H9 (cell line): ENCODE data around the gene ITPR3. TPM values are rescaled to one million over a fixed set of nuclear protein-coding genes. Genes with fewer than 3 reads are reported as not detected.

Source experiments
- DNase-seq: peaks from one replicate; pipeline ENCODE4 v3.0.0-alpha.2; 2017
- H2AFZ ChIP-seq: one replicate; pipeline ENCODE4 v1.6.1; 2013; ENCODE audit warnings: mild to moderate bottlenecking, low read length, control low read depth, moderate library complexity
- H2AK5ac ChIP-seq: 2 replicates; pipeline ENCODE4 v1.6.1; 2013; ENCODE audit warnings: low read length, control low read depth, mixed read lengths; ENCODE audit not compliant: insufficient read length
- H2BK120ac ChIP-seq: one replicate; pipeline ENCODE4 v1.6.1; 2013; ENCODE audit warnings: low read depth, mild to moderate bottlenecking, low read length, control low read depth, inconsistent platforms; ENCODE audit not compliant: poor library complexity, severe bottlenecking
- H2BK12ac ChIP-seq: 2 replicates; pipeline ENCODE4 v1.6.1; 2013; ENCODE audit warnings: low read length, control low read depth, mixed read lengths, low read depth; ENCODE audit not compliant: insufficient read length
- H2BK15ac ChIP-seq: 2 replicates; pipeline ENCODE4 v1.6.1; 2013; ENCODE audit warnings: low read depth, low read length, control low read depth
- H2BK20ac ChIP-seq: one replicate; pipeline ENCODE4 v1.6.1; 2013; ENCODE audit warnings: low read depth, mild to moderate bottlenecking, low read length, control low read depth, inconsistent platforms; ENCODE audit not compliant: poor library complexity, severe bottlenecking
- H2BK5ac ChIP-seq: 2 replicates; pipeline ENCODE4 v1.6.1; 2013; ENCODE audit warnings: low read length, control low read depth, mixed read lengths; ENCODE audit not compliant: insufficient read length
- H3K14ac ChIP-seq: 2 replicates; pipeline ENCODE4 v1.6.1; 2013; ENCODE audit warnings: low read length, control low read depth; ENCODE audit not compliant: insufficient read depth
- H3K18ac ChIP-seq: 2 replicates; pipeline ENCODE4 v1.6.1; 2013; ENCODE audit warnings: low read depth, mild to moderate bottlenecking, mixed read lengths, low read length, control low read depth; ENCODE audit not compliant: insufficient read length
- H3K23ac ChIP-seq: 2 replicates; pipeline ENCODE4 v1.6.1; 2013; ENCODE audit warnings: low read length, control low read depth, mixed read lengths, low read depth; ENCODE audit not compliant: insufficient read length
- H3K23me2 ChIP-seq: 2 replicates; pipeline ENCODE4 v1.6.1; 2013; ENCODE audit warnings: low read depth, mild to moderate bottlenecking, mixed read lengths, low read length, control low read depth; ENCODE audit not compliant: insufficient read length, poor library complexity, severe bottlenecking
- H3K27ac ChIP-seq: 2 replicates; pipeline ENCODE4 v1.5.1; 2013; ENCODE audit warnings: low read length, control low read depth, mixed read lengths, low read depth; ENCODE audit not compliant: insufficient read length
- H3K27me3 ChIP-seq: 2 replicates; pipeline ENCODE4 v1.6.1; 2013; ENCODE audit warnings: low read length, control low read depth, inconsistent platforms; ENCODE audit not compliant: insufficient read depth
- H3K4ac ChIP-seq: 2 replicates; pipeline ENCODE4 v1.6.1; 2013; ENCODE audit warnings: low read depth, mild to moderate bottlenecking, control low read depth, inconsistent platforms, low read length, moderate library complexity
- H3K4me1 ChIP-seq: 2 replicates; pipeline ENCODE4 v1.6.1; 2013; ENCODE audit warnings: low read length, control low read depth, inconsistent platforms; ENCODE audit not compliant: insufficient read depth
- H3K4me2 ChIP-seq: 2 replicates; pipeline ENCODE4 v1.6.1; 2013; ENCODE audit warnings: low read length, control low read depth, mixed read lengths; ENCODE audit not compliant: insufficient read length, insufficient read depth
- H3K56ac ChIP-seq: 2 replicates; pipeline ENCODE4 v1.6.1; 2013; ENCODE audit warnings: low read depth, mild to moderate bottlenecking, mixed read lengths, low read length, control low read depth; ENCODE audit not compliant: insufficient read length
- H3K79me1 ChIP-seq: 2 replicates; pipeline ENCODE4 v1.6.1; 2013; ENCODE audit warnings: low read depth, mild to moderate bottlenecking, moderate library complexity, low read length, control low read depth, inconsistent platforms; ENCODE audit not compliant: insufficient read depth, poor library complexity, severe bottlenecking
- H3K79me2 ChIP-seq: 2 replicates; pipeline ENCODE4 v1.6.1; 2013; ENCODE audit warnings: low read length, control low read depth, inconsistent platforms; ENCODE audit not compliant: insufficient read depth
- H3K9ac ChIP-seq: 2 replicates; pipeline ENCODE4 v1.6.1; 2013; ENCODE audit warnings: low read length, control low read depth, mixed read lengths; ENCODE audit not compliant: insufficient read length; ENCODE audit errors: extremely low read depth
- H3K9me3 ChIP-seq: one replicate; pipeline ENCODE4 v1.6.1; 2013; ENCODE audit warnings: low read depth, low read length, inconsistent platforms; ENCODE audit not compliant: control insufficient read depth
- H3T11ph ChIP-seq: one replicate; pipeline ENCODE4 v1.6.1; 2013; ENCODE audit warnings: mild to moderate bottlenecking, low read length, control low read depth, inconsistent platforms
- H4K20me1 ChIP-seq: one replicate; pipeline ENCODE4 v1.6.1; 2013; ENCODE audit not compliant: control insufficient read depth, insufficient read length, insufficient read depth
- H4K5ac ChIP-seq: 2 replicates; pipeline ENCODE4 v1.6.1; 2013; ENCODE audit warnings: low read depth, mild to moderate bottlenecking, mixed read lengths, low read length, control low read depth; ENCODE audit not compliant: insufficient read length
- H4K8ac ChIP-seq: replicated peaks from 2 replicates; pipeline ENCODE4 v1.6.1; 2013; ENCODE audit warnings: low read length, control low read depth, mixed read lengths, low read depth; ENCODE audit not compliant: insufficient read length
- H4K91ac ChIP-seq: 2 replicates; pipeline ENCODE4 v1.6.1; 2013; ENCODE audit warnings: low read depth, mild to moderate bottlenecking, moderate library complexity, mixed read lengths, low read length, control low read depth; ENCODE audit not compliant: insufficient read length
- H3K27ac Mint-ChIP-seq, 3 experiments: 2 replicates in 2 of 3; 3 replicates in 1 of 3; pipeline ENCODE4 v1.8.0; 2020 to 2021; ENCODE audit warnings: mixed read lengths in 3 of 3, mild to moderate bottlenecking in 1 of 3, moderate library complexity in 1 of 3
- H3K27me3 Mint-ChIP-seq: 2 replicates; pipeline ENCODE4 v1.8.0; 2021; ENCODE audit warnings: low read depth, mild to moderate bottlenecking, moderate library complexity, mixed read lengths
- H3K36me3 Mint-ChIP-seq, 3 experiments: 2 replicates in 2 of 3; 3 replicates in 1 of 3; pipeline ENCODE4 v1.8.0; 2020 to 2021; ENCODE audit warnings: low read depth in 3 of 3, mixed read lengths in 3 of 3; ENCODE audit not compliant: insufficient read depth in 1 of 3
- H3K4me1 Mint-ChIP-seq, 2 experiments: 2 replicates each; pipeline ENCODE4 v1.8.0; 2020; ENCODE audit warnings: mixed read lengths in 2 of 2
- H3K4me3 Mint-ChIP-seq, 2 experiments: 2 replicates in 1 of 2; 3 replicates in 1 of 2; pipeline ENCODE4 v1.8.0; 2020 to 2021; ENCODE audit warnings: mild to moderate bottlenecking in 2 of 2, mixed read lengths in 2 of 2, moderate library complexity in 1 of 2
- H3K9me3 Mint-ChIP-seq, 2 experiments: 2 replicates in 1 of 2; 3 replicates in 1 of 2; pipeline ENCODE4 v1.8.0; 2020; ENCODE audit warnings: mild to moderate bottlenecking in 2 of 2, mixed read lengths in 2 of 2, moderate library complexity in 1 of 2
- CTCF ChIP-seq: fragments of 200-600 bp; sonication (generic); conservative IDR thresholded peaks from 3 replicates; pipeline ENCODE4 v1.8.0; 2021; ENCODE audit warnings: antibody characterized with exemption, mild to moderate bottlenecking
- WGBS: extraction: QIAGEN DNeasy Blood & Tissue Kit; methylation state at CpG from one replicate; pipeline ENCODE4 v1.1.7; 2013; ENCODE audit warnings: missing lambda C conversion rate, low lambda C conversion rate, mixed read lengths; ENCODE audit not compliant: insufficient read length; ENCODE audit errors: extremely low coverage; 5-methylcytosine and 5-hydroxymethylcytosine counted together
- total RNA-seq: library from RNA; stranded (reverse); gene quantifications from 2 replicates; pipeline ENCODE4 v1.2.1, GENCODE V29; 2021

The ITPR3 gene
- total RNA-seq, 1 experiment from 2014 or later, result 40.3 TPM

GRCh38 chr6:33663028-33663427 is 41.9 kb downstream of the ITPR3 start:
- Mint-ChIP-seq H3K27ac (peak overlapping the region in 1 of 3 experiments; percentile 44; a peak in 3 of 7 replicates), H3K27me3 (no peaks in the 10 kb centered on the region), H3K36me3 (peaks cover 8 to 46% (median 15%) of the 10 kb centered on the region in 3 experiments; a peak in 6 of 7 replicates), H3K9me3 (no peaks in the 10 kb centered on the region; a peak in 1 of 5 replicates), H3K4me1 (peaks cover 0 to under 1% of the 10 kb centered on the region in 2 experiments; a peak in 1 of 4 replicates), H3K4me3 (no peak overlapping the region)
- H3K14ac ChIP-seq, result no peak overlapping the region
- H3K23me2 ChIP-seq, result no peaks in the 10 kb centered on the region
- H4K8ac ChIP-seq, result no peak overlapping the region
- WGBS, result no CpG with 5 or more reads among the region's 5 CpGs
- H4K20me1 ChIP-seq, result no peaks in the 10 kb centered on the region
- no peak overlapping the region for H3K4ac ChIP-seq
- H4K5ac ChIP-seq, result no peak overlapping the region
- H3K9ac ChIP-seq, result no peak overlapping the region
- no peaks in the 10 kb centered on the region for H3K27me3 ChIP-seq
- H3K23ac ChIP-seq, result no peak overlapping the region
- no peak for TF ChIP-seq CTCF
- H2AFZ ChIP-seq, result no peak overlapping the region
- DNase-seq, result no peak
- H3T11ph ChIP-seq, result no peak overlapping the region
- no peak overlapping the region for H2BK15ac ChIP-seq
- H3K27ac ChIP-seq, result no peak overlapping the region
- H3K4me1 ChIP-seq, result no peaks in the 10 kb centered on the region
- H3K18ac ChIP-seq, result no peak overlapping the region
- H3K79me1 ChIP-seq, result no peaks in the 10 kb centered on the region
- H2BK20ac ChIP-seq, result no peak overlapping the region
- no peak overlapping the region for H3K4me2 ChIP-seq
- no peak overlapping the region for H4K91ac ChIP-seq
- no peaks in the 10 kb centered on the region for H3K79me2 ChIP-seq
- no peak overlapping the region for H2BK5ac ChIP-seq
- no peak overlapping the region for H3K56ac ChIP-seq
- H3K9me3 ChIP-seq, result no peaks in the 10 kb centered on the region
- H2AK5ac ChIP-seq, result no peak overlapping the region
- no peak overlapping the region for H2BK12ac ChIP-seq
- H2BK120ac ChIP-seq, result no peak overlapping the region
